PC-9 (cell line): ENCODE data around the gene FUT3.
"Not testable (repeated sequence)": the region's sequence is repeated elsewhere in the genome, so short reads cannot be mapped to it uniquely, and the experiment has no call there.

Experiments
- EZH2 ChIP-seq: fragments of 200-600 bp; sonication (generic); IDR thresholded peaks from 2 replicates; pipeline ENCODE4 v1.8.0; 2017; ENCODE audit warnings: antibody characterized with exemption, low read depth
- TF ChIP-seq, protein P1 (sequence below): fragments of 200-600 bp; sonication (generic); conservative IDR thresholded peaks from 2 replicates; pipeline ENCODE4 v1.6.1; 2017; ENCODE audit warnings: mixed run types, antibody characterized with exemption, mild to moderate bottlenecking, moderate library complexity

DNA sequence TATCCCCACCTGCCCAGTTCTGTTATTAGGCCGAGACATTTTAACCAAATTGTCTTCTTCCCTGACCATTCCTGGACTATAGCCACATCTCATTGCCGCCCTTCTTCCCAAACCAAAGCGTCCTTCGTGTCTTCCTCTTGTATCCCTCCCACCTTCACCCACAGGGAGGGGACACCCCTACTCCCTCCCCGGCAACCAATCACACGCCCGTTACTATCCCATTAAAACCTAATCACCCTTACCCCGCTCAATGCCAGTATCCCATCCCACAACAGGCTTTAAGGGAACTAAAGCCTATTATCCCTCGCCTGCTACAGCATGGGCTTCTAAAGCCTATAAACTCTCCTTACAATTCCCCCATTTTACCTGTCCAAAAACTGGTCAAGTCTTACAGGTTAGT lies 3.9 kb upstream of the FUT3 start:
- TF ChIP-seq, protein P1, sequence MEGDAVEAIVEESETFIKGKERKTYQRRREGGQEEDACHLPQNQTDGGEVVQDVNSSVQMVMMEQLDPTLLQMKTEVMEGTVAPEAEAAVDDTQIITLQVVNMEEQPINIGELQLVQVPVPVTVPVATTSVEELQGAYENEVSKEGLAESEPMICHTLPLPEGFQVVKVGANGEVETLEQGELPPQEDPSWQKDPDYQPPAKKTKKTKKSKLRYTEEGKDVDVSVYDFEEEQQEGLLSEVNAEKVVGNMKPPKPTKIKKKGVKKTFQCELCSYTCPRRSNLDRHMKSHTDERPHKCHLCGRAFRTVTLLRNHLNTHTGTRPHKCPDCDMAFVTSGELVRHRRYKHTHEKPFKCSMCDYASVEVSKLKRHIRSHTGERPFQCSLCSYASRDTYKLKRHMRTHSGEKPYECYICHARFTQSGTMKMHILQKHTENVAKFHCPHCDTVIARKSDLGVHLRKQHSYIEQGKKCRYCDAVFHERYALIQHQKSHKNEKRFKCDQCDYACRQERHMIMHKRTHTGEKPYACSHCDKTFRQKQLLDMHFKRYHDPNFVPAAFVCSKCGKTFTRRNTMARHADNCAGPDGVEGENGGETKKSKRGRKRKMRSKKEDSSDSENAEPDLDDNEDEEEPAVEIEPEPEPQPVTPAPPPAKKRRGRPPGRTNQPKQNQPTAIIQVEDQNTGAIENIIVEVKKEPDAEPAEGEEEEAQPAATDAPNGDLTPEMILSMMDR: not testable (repeated sequence)
- not testable (repeated sequence) for TF ChIP-seq EZH2
